Neural crest cell (in vitro differentiated cells): ENCODE results near the gene EHD1. TPM values are rescaled to one million over a fixed set of nuclear protein-coding genes. Genes with fewer than 3 reads are reported as not detected.

Experiments used
- DNase-seq: peaks from one replicate; pipeline ENCODE4 v3.0.0; 2021; ENCODE audit warnings: low read depth, mixed read lengths, low spot score
- H3K27ac Mint-ChIP-seq: one replicate; pipeline ENCODE4 v1.8.0; 2021; ENCODE audit warnings: mild to moderate bottlenecking, mixed read lengths; ENCODE audit not compliant: unreplicated experiment
- H3K27me3 Mint-ChIP-seq: 2 replicates; pipeline ENCODE4 v1.8.0; 2021; ENCODE audit warnings: low read depth, mild to moderate bottlenecking, mixed read lengths
- H3K36me3 Mint-ChIP-seq: 2 replicates; pipeline ENCODE4 v1.8.0; 2021; ENCODE audit warnings: low read depth, mild to moderate bottlenecking, mixed read lengths
- H3K4me1 Mint-ChIP-seq: 2 replicates; pipeline ENCODE4 v1.8.0; 2021; ENCODE audit warnings: mixed read lengths
- H3K4me3 Mint-ChIP-seq: one replicate; pipeline ENCODE4 v1.8.0; 2021; ENCODE audit warnings: mild to moderate bottlenecking, mixed read lengths
- H3K9me3 Mint-ChIP-seq: 2 replicates; pipeline ENCODE4 v1.8.0; 2021; ENCODE audit warnings: mixed read lengths
- total RNA-seq: library from RNA; stranded (reverse); gene quantifications from 2 replicates; pipeline ENCODE4 v1.2.1, GENCODE V29; 2021
- TF ChIP-seq, protein P1 (sequence below): fragments of 200-600 bp; sonication (generic); conservative IDR thresholded peaks from 2 replicates; pipeline ENCODE4 v1.5.0; 2021; ENCODE audit warnings: antibody characterized with exemption, mild to moderate bottlenecking

Gene EHD1
- total RNA-seq, 1 donor from 2014 or later = 74.2 TPM

DNA sequence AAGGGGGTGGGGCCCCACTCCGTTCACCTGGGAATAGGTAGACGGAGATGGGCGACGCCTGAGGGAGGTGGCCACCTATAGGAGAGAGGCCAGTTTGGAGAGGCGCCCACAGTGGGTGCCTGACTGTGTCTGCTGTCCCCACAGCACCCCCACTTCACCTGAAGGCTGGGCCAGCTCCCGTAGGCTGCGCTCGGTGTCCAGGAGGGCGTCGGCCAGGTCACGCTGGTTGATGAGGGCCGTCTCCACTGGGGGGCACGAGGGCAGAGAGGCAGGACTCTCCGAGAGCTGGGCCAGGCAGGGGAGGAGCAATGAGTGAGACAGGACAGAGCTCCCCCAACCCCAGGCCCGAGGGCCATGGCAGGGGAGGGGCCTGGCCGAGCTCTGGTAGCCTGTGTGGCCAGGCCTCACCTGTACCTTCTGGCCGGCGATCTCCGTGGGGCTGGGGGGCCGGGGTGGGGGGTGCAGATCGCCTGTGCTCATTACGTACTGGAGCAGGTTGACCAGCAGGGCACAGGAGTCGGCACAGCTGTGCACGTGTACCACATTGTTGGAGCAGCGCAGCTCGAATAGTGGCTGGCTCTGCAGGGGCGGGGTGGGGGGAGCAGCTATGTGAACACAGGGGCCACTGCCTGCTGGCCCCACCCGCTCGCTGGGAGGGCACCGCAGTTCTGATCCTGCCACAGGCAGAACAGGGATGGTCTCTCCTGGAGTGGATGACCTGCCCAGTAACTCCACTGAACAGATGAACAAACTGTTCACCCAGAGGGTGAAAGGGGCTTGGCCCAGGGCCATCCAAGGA, 23.9 kb upstream of the EHD1 start:
- H3K9me3 Mint-ChIP-seq = no peaks in the 10 kb centered on the region
- no peaks in the 10 kb centered on the region for H3K27me3 Mint-ChIP-seq
- no peak overlapping the region for H3K27ac Mint-ChIP-seq
- TF ChIP-seq, protein P1, sequence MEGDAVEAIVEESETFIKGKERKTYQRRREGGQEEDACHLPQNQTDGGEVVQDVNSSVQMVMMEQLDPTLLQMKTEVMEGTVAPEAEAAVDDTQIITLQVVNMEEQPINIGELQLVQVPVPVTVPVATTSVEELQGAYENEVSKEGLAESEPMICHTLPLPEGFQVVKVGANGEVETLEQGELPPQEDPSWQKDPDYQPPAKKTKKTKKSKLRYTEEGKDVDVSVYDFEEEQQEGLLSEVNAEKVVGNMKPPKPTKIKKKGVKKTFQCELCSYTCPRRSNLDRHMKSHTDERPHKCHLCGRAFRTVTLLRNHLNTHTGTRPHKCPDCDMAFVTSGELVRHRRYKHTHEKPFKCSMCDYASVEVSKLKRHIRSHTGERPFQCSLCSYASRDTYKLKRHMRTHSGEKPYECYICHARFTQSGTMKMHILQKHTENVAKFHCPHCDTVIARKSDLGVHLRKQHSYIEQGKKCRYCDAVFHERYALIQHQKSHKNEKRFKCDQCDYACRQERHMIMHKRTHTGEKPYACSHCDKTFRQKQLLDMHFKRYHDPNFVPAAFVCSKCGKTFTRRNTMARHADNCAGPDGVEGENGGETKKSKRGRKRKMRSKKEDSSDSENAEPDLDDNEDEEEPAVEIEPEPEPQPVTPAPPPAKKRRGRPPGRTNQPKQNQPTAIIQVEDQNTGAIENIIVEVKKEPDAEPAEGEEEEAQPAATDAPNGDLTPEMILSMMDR = no peak
- H3K4me3 Mint-ChIP-seq = no peak overlapping the region
- no peak for DNase-seq
- no peaks in the 10 kb centered on the region for H3K36me3 Mint-ChIP-seq
- H3K4me1 Mint-ChIP-seq = peaks cover 5% of the 10 kb centered on the region

DNA sequence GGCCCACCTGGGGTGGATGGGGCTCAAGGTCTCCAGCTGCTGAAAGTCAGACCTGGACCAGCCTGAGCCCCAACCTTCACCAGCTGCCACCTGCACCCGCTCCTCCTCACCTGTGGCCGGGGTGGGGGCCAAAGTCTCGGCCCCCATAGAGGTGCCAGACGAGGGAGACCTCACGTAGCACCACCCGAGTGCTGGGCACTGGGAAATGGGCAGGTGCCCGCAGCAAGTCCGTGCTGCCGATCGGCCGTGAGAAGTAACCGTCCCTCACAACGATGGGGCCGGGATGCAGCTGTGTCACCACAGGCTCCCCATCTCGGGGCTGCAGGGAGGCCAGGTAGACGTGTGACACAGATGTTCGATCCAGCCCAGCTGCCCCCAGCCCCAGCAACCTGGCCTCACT, 22.4 kb upstream of the EHD1 start:
- Mint-ChIP-seq H3K4me1 (peaks cover 5% of the 10 kb centered on the region), H3K27ac (no peak overlapping the region), H3K36me3 (no peaks in the 10 kb centered on the region), H3K27me3 (no peaks in the 10 kb centered on the region), H3K4me3 (no peak overlapping the region), H3K9me3 (no peaks in the 10 kb centered on the region)
- no peak for DNase-seq
- TF ChIP-seq, protein P1 = no peak

DNA sequence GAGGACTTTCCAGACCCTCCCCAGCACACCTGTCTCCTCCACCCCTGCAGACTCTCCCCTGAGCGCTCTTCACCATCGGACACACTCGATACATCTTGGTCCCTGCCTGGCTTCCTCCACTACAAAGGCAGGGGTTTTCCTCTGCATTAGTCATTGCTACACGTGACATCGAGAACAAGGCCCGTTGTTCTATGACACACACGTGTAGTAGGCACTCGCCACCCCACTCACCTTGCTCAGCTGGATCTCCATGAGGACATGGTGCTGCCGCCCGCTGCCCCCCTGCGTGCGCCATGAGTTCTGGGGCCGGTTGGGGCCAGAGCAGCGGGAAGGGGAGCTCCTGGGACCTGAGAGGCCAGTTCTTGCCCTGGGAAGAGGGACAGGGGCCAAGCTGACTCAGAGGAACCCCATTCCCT, 21.9 kb upstream of the EHD1 start:
- TF ChIP-seq, protein P1 = no peak
- H3K27ac Mint-ChIP-seq = peak overlapping the region; percentile 24
- H3K4me3 Mint-ChIP-seq = no peak overlapping the region
- peaks cover 5% of the 10 kb centered on the region for H3K4me1 Mint-ChIP-seq
- DNase-seq = no peak
- H3K9me3 Mint-ChIP-seq = no peaks in the 10 kb centered on the region
- no peaks in the 10 kb centered on the region for H3K27me3 Mint-ChIP-seq
- no peaks in the 10 kb centered on the region for H3K36me3 Mint-ChIP-seq

DNA sequence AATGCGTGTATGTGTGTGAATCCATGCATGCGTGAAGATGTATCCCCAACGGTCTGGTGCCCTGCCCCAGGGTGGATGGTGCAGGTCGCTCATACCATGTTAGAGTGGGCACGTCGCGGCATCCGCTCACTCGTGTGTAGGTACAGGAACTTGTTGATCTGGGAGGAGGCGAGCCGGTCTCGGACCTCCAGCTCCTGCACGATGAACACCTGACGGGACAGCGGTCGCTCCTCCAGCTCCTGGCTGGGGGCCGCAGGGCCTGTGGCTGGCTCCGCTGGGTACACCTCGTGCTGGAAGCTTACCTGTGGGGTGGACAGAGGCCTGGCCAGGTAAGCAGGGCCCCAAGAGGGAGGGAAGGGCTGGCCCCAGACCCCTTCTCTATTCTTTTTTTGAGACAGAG, 20.1 kb upstream of the EHD1 start:
- Mint-ChIP-seq H3K27me3 (no peaks in the 10 kb centered on the region), H3K36me3 (no peaks in the 10 kb centered on the region), H3K4me1 (peaks cover 5% of the 10 kb centered on the region), H3K9me3 (no peaks in the 10 kb centered on the region), H3K4me3 (no peak overlapping the region), H3K27ac (no peak overlapping the region)
- TF ChIP-seq, protein P1 = no peak
- no peak for DNase-seq

DNA sequence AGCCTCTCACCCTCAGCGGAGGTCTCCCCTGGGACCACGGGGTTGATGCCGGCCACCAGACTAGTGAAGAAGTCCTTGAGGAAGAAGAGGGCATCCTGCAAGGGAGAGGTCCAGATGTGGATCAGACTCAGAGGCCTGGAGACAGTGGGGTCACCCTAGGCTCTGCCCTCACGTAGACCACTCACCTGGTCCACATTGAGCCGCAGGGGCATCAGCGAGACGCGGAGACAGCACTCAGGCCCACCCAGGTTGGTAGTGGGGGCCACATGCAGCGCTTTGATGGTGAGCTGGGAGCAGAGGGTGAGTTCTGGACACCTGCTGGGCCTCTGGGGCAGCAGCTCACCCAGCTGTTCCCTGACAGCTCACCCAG, 19.6 kb upstream of the EHD1 start:
- Mint-ChIP-seq H3K4me3 (no peak overlapping the region), H3K9me3 (no peaks in the 10 kb centered on the region), H3K27me3 (no peaks in the 10 kb centered on the region), H3K4me1 (peaks cover 5% of the 10 kb centered on the region), H3K27ac (no peak overlapping the region), H3K36me3 (no peaks in the 10 kb centered on the region)
- TF ChIP-seq, protein P1 = no peak
- DNase-seq = no peak
